Measurements from ENCODE around the gene FHOD1.

FHOD1 gene

GRCh38 chr16:67191995-67192681 is 55.1 kb downstream of the FHOD1 start, which contains the start of gene E2F4 (continued):
- TF ChIP-seq, protein P1, sequence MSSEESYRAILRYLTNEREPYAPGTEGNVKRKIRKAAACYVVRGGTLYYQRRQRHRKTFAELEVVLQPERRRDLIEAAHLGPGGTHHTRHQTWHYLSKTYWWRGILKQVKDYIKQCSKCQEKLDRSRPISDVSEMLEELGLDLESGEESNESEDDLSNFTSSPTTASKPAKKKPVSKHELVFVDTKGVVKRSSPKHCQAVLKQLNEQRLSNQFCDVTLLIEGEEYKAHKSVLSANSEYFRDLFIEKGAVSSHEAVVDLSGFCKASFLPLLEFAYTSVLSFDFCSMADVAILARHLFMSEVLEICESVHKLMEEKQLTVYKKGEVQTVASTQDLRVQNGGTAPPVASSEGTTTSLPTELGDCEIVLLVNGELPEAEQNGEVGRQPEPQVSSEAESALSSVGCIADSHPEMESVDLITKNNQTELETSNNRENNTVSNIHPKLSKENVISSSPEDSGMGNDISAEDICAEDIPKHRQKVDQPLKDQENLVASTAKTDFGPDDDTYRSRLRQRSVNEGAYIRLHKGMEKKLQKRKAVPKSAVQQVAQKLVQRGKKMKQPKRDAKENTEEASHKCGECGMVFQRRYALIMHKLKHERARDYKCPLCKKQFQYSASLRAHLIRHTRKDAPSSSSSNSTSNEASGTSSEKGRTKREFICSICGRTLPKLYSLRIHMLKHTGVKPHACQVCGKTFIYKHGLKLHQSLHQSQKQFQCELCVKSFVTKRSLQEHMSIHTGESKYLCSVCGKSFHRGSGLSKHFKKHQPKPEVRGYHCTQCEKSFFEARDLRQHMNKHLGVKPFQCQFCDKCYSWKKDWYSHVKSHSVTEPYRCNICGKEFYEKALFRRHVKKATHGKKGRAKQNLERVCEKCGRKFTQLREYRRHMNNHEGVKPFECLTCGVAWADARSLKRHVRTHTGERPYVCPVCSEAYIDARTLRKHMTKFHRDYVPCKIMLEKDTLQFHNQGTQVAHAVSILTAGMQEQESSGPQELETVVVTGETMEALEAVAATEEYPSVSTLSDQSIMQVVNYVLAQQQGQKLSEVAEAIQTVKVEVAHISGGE (tag by site-specific recombination; conservative IDR thresholded peaks at IDR 0.05; ENCODE audit: low read depth): peak; percentile 90
- TF ChIP-seq SP2 (tag by site-specific recombination; IDR thresholded peaks at IDR 0.05) (peak; percentile 81), KLF10 (tag by site-specific recombination; IDR thresholded peaks at IDR 0.05) (peak; percentile 39; the same call in 1 of the 2 replicates), ZEB2 (tag by site-specific recombination; IDR thresholded peaks at IDR 0.05) (peak; percentile 44; the same call in 1 of the 2 replicates), ZNF335 (tag by site-specific recombination; conservative IDR thresholded peaks at IDR 0.05) (peak; percentile 91), ZNF747 (tag by site-specific recombination; IDR thresholded peaks at IDR 0.05) (no peak), YY1 (tag by site-specific recombination; IDR thresholded peaks at IDR 0.05) (peak; percentile 76), ZBTB10 (tag by site-specific recombination; IDR thresholded peaks at IDR 0.05) (no peak), SP7 (tag by site-specific recombination; IDR thresholded peaks at IDR 0.05) (0 out of 2 replicates have a peak, but pooled peaks have one; percentile 12), ZNF561 (tag by site-specific recombination; IDR thresholded peaks at IDR 0.05; ENCODE audit: borderline replicate concordance) (peak; percentile 60; the same call in 1 of the 2 replicates), ZBTB21 (tag by site-specific recombination; IDR thresholded peaks at IDR 0.05) (peak; percentile 44; the same call in 1 of the 2 replicates), ZNF76 (tag by site-specific recombination; IDR thresholded peaks at IDR 0.05; ENCODE audit: borderline replicate concordance, low read depth) (no peak), ZNF211 (tag by site-specific recombination; IDR thresholded peaks at IDR 0.05; ENCODE audit: low read depth) (no peak), GLI2 (tag by site-specific recombination; IDR thresholded peaks at IDR 0.05; ENCODE audit: borderline replicate concordance, low read depth) (no peak), ZNF660 (tag by site-specific recombination; IDR thresholded peaks at IDR 0.05) (peak; percentile 73; the same call in 1 of the 2 replicates)
- TF ChIP-seq, protein P2, sequence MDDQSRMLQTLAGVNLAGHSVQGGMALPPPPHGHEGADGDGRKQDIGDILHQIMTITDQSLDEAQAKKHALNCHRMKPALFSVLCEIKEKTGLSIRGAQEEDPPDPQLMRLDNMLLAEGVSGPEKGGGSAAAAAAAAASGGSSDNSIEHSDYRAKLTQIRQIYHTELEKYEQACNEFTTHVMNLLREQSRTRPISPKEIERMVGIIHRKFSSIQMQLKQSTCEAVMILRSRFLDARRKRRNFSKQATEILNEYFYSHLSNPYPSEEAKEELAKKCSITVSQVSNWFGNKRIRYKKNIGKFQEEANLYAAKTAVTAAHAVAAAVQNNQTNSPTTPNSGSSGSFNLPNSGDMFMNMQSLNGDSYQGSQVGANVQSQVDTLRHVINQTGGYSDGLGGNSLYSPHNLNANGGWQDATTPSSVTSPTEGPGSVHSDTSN (CRISPR knock-in tag; IDR thresholded peaks at IDR 0.05): 0 out of 2 replicates have a peak, but pooled peaks have one; percentile 74

DNA sequence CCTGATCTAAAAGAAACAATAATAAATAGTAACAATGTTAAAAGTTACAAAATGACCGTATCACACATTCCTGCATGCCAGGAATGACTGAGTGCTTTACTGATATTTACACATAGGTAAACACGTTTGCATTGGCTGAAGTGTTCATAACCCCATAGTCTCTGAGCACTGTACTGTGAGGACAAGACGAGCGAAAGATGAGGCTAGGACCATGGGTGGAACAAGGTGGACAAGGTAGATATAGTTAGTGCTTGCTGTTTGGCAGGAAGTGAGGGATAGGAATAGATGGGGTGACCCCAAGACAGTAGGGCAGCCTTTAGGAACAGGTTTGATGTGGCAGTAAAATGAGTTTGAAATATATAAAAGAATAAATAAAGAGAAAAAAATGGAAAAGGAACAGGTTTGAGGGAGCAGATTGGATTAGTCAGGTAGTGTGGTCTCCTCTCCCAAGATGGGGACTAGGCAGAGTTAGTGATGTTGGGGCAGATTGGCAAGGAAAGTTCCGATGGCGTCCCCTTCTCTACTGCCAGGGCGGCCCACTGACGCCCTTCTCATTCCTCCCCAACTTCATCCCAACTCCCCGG is 55.8 kb downstream of the FHOD1 start:
- H3K27ac ChIP-seq (ENCODE audit: extremely low read depth, low read depth, low read length): no peak overlapping the region
- H3K4me3 ChIP-seq (ENCODE audit: low read depth, low read length): peak overlapping the region; percentile 10
- H3K9me3 ChIP-seq (ENCODE audit: control insufficient read depth, insufficient read depth, low read depth, low read length): no peaks in the 10 kb centered on the region
- POLR2A ChIA-PET: interaction anchor here (1.4 to 1.7 kb wide), 2 partner anchors 16 to 172 kb away, joined by 4 to 5 read pairs; no protein-coding TSS in a partner anchor
- peaks cover 7 to 37% of the 10 kb centered on the region in 2 experiments; a peak in 2 of 3 replicates for H3K36me3 ChIP-seq (ENCODE audit: control insufficient read depth in 2 of 2, insufficient read depth in 1 of 2, low read length in 2 of 2)
- CTCF ChIA-PET: interaction anchor here (1.4 kb wide), 1 partner anchor 214 kb away, joined by 4 read pairs; no protein-coding TSS in a partner anchor
- TF ChIP-seq ZNF354C (tag by site-specific recombination; IDR thresholded peaks at IDR 0.05; ENCODE audit: borderline replicate concordance, low read depth): 0 out of 2 replicates have a peak, but pooled peaks have one; percentile 10
- TF ChIP-seq ZNF629 (tag by site-specific recombination; IDR thresholded peaks at IDR 0.05): no peak; the same call in 1 of the 2 replicates
- TF ChIP-seq, protein P3, sequence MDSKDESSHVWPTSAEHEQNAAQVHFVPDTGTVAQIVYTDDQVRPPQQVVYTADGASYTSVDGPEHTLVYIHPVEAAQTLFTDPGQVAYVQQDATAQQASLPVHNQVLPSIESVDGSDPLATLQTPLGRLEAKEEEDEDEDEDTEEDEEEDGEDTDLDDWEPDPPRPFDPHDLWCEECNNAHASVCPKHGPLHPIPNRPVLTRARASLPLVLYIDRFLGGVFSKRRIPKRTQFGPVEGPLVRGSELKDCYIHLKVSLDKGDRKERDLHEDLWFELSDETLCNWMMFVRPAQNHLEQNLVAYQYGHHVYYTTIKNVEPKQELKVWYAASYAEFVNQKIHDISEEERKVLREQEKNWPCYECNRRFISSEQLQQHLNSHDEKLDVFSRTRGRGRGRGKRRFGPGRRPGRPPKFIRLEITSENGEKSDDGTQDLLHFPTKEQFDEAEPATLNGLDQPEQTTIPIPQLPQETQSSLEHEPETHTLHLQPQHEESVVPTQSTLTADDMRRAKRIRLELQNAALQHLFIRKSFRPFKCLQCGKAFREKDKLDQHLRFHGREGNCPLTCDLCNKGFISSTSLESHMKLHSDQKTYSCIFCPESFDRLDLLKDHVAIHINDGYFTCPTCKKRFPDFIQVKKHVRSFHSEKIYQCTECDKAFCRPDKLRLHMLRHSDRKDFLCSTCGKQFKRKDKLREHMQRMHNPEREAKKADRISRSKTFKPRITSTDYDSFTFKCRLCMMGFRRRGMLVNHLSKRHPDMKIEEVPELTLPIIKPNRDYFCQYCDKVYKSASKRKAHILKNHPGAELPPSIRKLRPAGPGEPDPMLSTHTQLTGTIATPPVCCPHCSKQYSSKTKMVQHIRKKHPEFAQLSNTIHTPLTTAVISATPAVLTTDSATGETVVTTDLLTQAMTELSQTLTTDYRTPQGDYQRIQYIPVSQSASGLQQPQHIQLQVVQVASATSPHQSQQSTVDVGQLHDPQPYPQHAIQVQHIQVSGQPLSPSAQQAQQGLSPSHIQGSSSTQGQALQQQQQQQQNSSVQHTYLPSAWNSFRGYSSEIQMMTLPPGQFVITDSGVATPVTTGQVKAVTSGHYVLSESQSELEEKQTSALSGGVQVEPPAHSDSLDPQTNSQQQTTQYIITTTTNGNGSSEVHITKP (tag by site-specific recombination; IDR thresholded peaks at IDR 0.05): peak; percentile 38; the same call in 1 of the 2 replicates
- H3K4me1 ChIP-seq (ENCODE audit: control insufficient read depth, insufficient read depth, low read length): peaks cover 7% of the 10 kb centered on the region

Data from HEK293 (cell line).